T follicular helper cell (primary cell): Measurements from ENCODE around the gene DSTN.
A peak's percentile ranks its signal among the peaks of the same experiment; 100 is the strongest.

Experiments
- DNase-seq: peaks from one replicate; pipeline ENCODE4 v3.0.0-alpha.2; 2020; ENCODE audit warnings: low read depth
- total RNA-seq, 2 experiments: gene quantifications; one replicate each; lab custom pipeline; 2026; lab: John Stamatoyannopoulos, UW

The DSTN gene
- total RNA-seq, result 52.4 to 61.6 reads per million in 2 experiments

DNA sequence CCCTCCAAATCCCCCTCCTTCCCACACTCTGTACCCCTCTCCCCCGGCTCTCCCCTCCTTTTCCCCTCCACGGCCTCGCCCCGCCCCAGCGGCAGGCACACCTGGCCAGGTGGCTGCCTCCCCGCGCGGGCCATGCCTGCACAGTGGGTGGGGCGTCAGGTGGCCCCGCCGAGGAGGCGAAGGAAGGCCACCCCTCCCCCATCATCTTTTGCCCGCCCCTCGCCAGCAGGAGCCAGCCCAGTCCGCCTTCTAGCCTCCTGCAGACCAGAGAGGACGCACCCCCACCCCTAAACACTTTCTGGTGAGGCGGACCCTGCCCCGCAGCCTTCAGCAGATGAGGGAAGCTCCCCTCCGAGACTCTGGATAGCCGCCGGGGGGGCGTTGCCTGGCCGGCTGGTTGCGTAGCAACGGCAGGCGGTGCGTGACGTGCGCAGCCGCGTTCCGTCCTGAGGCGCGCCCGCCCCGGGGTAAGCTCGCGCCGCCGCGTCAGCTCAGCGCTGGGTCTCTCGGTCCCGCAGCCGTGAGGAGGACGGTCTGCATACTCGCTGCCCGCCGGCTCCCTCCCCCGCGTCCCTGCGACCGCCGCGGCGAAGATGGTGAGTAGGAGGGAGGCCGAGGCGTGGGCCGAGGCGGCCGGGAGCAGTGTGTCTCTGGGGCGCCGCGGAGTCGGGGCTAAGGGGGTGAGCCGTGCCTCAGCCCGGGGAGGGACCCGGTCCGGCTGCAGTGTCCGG is at the start of gene DSTN:
TSS of gene DSTN (plus strand) at position 460 of the 731 bp plus-strand sequence. CDS start at position 594, 134 bp downstream.
- DNase-seq, result peak; percentile 82

DNA sequence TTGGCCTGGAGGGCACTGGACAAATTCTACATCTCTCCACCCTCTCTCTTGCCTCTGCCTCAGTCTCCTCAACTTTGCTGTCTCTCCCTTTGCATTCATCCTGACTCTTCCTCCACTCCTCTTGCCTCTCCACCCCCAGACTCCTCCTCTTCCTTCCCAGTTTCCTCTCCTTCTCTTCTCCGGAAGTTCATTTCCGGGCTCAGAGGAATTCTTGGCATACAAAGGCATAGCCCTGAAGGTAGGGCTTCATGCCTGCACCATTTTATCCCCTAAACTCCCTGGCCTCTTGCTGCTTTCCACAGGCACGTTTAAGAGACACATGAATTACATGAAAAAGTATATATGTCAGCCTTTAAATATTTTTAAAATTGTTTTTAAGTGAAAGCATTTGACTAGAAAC is 49.3 kb upstream of the DSTN start:
- DNase-seq, result no peak

DNA sequence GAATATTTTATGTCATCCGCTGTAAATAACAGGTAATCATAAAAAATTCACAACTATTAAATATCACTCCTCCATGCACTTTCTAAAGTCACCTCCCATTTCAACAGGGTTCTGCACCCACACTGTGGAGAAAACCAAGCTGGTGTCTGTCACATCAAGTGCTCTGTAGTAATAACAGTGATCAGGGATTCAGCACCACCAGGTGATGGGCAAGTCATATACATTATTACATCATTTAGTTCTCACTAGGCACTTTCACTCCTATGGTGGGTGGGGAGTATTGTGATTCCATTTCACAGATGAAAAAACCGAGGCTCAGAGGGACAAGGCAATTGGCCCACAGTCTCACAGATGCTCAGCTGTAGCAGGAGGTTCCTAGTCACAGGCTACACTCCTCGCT is 47.3 kb upstream of the DSTN start:
- DNase-seq, result no peak

- DNase-seq, result no peak
Measured at GRCh38 chr20:17523326-17523725, 46.5 kb upstream of the DSTN start.

- DNase-seq, result no peak
Measured at GRCh38 chr20:17524560-17524959, 45.3 kb upstream of the DSTN start.

DNA sequence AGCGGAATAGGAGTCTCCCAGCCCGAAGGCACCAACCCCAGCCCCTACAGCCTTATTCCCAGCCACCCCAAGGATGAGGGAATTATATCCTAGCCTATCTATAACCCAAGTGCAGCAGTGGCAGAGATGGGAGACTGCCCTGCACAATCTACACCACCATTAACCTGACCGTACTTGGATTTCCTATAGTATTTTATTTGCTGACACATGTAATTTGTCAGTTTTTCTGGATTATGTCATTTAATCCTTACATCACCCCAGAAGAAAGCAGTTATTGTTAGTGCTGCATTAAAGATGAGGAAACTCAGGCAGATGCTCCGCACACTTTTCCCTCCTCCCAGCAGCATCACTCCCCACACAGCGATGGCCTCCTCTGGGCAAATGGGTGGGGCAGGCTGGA is 44.7 kb upstream of the DSTN start:
- no peak for DNase-seq

- no peak for DNase-seq
Measured at GRCh38 chr20:17525650-17526049, 44.2 kb upstream of the DSTN start.

DNA sequence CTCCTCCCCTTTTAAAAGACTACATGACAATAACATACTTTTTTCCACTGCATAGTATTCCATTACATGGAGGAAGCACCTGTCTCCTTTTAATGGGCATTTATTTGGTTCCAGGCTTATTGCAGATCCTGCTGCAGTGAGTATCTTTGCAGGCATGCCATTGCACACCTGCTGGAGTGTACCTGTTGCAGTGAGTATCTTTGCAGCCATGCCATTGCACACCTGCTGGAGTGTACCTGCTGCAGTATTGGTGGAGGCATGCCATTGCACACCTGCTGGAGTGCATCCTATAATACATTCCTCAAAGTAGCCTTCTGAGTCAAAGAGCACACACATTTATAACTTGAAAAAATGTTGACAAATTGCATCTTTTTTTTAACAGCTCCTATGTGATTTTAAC is 40.3 kb upstream of the DSTN start:
- no peak for DNase-seq

GRCh38 chr20:17530153-17530552 is 39.7 kb upstream of the DSTN start:
- no peak for DNase-seq

GRCh38 chr20:17530716-17531664 is 38.9 kb upstream of the DSTN start, which contains the start of gene BFSP1:
TSS of gene BFSP1 (minus strand) at chr20:17531379. CDS start at chr20:17531329, 50 bp downstream.
- DNase-seq, result no peak

DNA sequence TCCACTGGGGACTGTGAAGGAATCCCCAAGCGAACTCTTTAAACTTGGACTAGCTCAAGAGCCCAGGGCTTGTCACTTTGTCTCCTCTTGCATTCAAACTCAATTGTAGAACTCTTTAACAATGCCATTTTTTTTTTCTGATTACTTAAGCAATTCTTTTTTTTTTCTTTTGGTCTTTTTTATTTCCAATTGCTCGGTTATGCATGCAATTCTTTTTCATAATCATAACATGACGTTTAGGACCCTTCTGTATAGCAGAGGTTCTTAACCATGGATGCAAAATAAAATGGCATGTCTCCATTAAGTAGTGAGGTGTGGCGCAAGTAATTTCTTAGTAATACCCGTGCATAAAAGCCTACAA is 38.2 kb upstream of the DSTN start:
- no peak for DNase-seq

GRCh38 chr20:17533396-17533795 is 36.5 kb upstream of the DSTN start:
- DNase-seq, result no peak

DNA sequence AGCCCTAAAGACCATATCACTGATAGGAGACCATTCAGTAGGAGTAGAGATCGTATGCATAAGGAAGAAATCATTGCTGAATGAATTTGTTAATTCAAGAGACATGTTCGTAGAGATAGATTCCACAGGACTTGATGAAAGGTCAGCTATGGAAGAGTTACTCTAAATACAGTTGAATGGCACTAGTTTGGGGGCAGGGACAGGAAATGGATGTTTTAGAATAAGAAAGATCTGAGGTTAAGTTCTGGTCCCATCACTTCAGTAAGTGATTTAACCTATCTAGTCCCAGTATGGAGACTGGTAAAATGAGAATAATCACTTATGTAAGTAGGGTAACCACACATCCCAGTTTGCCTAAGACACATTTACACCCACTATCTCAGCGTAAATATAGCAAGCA is 35.8 kb upstream of the DSTN start:
- DNase-seq, result no peak

DNA sequence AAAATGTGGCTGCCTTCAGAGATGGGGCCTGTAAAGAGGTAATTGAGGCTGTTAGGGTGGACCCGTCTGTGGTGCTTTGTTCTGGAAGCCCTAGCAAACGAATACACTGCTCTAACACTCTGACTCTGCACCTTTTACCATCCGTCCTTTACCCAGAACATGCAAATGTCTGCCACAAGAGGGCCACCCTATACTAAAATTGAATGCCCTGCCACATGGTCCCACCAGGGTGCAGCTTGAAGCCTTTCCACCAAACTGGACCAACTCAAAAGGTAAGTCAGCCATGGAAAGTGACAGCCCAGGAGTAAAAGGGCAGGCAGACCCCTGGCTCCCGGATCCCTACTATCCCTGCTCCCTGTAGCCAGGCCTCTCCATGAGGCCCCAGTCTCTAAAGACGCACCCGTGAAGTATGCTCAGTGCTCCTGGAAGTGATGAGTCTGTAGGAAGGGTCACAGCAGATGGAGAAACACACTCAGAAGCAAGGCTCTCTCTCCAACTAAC is 32.9 kb upstream of the DSTN start:
- DNase-seq, result peak; percentile 31

GRCh38 chr20:17537959-17538358 is 31.9 kb upstream of the DSTN start:
- no peak for DNase-seq

DNA sequence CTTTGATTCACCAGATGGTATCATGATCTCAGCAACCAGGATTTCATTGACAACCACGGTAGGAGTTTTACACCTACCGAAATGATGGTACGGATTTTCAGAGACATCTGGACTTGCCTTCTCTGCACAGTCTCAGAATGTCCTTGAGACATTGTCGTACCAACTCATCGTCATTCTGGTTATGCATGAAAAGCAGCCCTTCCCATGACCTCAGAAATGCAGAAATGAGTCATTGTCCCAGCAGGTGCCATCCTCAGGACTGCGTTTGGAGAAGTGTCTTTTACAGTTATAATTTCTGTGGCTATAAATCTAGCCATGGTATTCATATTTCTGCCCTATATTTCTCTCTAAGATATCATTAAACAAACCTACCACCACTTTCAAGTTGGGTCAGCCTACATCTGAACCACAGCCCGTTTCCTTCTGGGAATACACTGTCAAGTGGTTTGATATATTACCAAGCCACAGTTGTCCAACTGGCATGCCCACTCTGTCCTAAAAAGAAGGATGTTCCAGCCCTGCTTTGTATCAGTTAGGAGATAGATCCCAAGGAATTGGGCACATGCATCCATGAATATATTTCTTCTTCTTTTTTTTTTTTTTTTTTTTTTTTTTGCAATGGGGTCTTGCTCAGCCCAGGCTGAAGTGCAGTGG is 31.2 kb upstream of the DSTN start:
- no peak for DNase-seq

GRCh38 chr20:17541596-17541995 is 28.3 kb upstream of the DSTN start:
- DNase-seq, result no peak

DNA sequence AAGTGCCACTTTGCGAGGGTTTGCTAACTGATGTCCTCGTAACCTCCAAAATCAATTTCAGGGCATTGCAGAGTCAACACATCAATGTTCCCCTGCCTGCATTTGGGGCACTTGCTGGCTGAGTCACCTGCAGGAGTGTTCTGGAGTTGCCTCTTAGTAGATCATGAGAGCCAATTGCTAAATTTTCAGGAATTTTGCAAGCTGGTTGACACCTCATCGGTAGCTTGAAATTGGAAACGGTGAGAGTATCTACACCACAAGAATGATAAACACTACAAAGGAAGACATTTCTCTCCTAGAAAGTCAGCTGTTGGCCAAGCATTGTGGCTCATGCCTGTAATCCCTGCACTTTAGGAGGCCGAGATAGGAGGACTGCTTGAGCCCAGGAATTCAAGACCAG is 27.9 kb upstream of the DSTN start:
- DNase-seq, result no peak

DNA sequence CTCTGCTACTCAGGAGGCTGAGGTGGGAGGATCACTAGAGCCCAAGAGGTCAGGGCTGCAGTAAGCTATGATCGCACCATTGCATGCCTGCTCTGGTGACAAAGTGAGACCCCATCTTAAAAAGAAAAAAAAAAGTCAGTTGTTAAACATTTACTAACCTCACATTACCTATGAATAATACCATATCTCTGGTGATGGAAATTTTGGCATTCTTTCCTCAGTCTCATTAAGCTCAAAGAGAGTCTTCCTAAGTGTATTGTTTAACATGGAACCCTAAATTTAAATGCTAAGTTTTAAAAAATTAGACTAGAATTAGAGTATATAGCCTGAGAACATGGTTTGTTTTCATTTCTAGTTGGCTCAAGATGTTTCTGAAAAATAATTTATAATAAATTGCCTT is 27.4 kb upstream of the DSTN start:
- DNase-seq, result no peak

GRCh38 chr20:17542993-17543412 is 26.9 kb upstream of the DSTN start:
- DNase-seq, result no peak

DNA sequence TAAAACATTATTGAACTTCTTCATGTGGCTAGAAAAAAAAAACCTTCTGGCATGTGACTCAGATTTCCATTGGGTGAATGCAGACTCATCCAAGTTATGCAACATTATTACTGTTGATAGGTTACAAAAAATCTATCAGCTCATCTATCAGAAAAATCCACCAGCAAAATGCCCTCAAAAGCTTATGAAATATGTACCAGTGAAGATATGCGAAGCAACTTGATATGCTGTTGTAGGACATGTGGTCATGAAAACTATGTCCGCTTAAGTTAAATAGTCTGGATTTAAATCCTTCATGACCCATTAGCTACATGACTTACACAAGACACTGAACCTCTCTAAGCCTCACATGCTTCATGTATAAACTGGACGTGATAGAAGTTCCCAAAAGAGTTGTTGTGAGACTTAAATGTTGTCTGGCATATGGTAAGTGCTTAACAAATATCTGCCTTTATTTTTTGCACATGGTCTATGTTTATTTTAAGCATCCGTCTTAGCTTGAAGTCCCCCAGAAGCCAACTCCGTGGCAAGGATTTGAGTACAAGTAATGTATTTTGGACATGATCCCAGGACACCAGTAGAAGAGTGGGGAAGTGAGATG is 26.2 kb upstream of the DSTN start:
- no peak for DNase-seq

DNA sequence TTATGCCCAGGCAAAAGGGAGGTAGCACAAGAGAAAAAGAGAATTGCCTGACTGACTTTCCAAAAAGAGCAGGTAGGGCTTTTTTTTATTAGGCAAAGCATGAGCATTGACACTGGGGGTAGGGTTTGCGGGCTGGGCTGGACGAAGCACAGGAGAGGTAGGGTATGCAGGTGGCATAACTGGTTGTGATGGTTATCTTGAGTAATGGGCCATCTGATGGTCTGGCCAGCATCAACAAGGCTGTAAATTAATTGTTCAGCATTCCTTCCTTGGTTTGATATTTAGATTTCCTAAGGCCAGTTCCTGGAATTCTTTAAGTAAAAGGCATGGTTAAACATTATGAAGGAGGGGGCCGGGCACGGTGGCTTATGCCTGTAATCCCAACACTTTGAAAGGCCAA is 24.7 kb upstream of the DSTN start:
- DNase-seq, result no peak
